ENCODE data around the gene SRD5A3. TPM values are rescaled to one million over a fixed set of nuclear protein-coding genes. Genes with fewer than 3 reads are reported as not detected.

SRD5A3 gene
- total RNA-seq, 1 experiment from 2014 or later: 39.6 TPM

GRCh38 chr4:55308071-55308470 is 38.0 kb upstream of the SRD5A3 start:
- no peak for DNase-seq
- H3K9me3 Mint-ChIP-seq (ENCODE audit: low read depth, unreplicated experiment): no peaks in the 10 kb centered on the region
- no peaks in the 10 kb centered on the region for H3K27me3 Mint-ChIP-seq (ENCODE audit: unreplicated experiment)
- no peak for TF ChIP-seq CTCF (IDR thresholded peaks at IDR 0.05; ENCODE audit: unreplicated experiment)
- H3K4me3 Mint-ChIP-seq (ENCODE audit: low read depth, unreplicated experiment): no peak overlapping the region
- intact Hi-C loops (cut with micrococcal nuclease; ENCODE audit: unreplicated experiment): no loop called here
- peaks cover 14% of the 10 kb centered on the region for H3K4me1 Mint-ChIP-seq (ENCODE audit: low read depth, unreplicated experiment)
- H3K36me3 Mint-ChIP-seq (ENCODE audit: insufficient read depth, unreplicated experiment): no peaks in the 10 kb centered on the region
- H3K27ac Mint-ChIP-seq (ENCODE audit: unreplicated experiment): no peak overlapping the region
- no TSS peak for BruUV-seq (replicated peaks)
- CTCF ChIA-PET: interaction anchor here (0.7 kb wide), 2 partner anchors 95 to 129 kb away, joined by 3 read pairs; no protein-coding TSS in a partner anchor

DNA sequence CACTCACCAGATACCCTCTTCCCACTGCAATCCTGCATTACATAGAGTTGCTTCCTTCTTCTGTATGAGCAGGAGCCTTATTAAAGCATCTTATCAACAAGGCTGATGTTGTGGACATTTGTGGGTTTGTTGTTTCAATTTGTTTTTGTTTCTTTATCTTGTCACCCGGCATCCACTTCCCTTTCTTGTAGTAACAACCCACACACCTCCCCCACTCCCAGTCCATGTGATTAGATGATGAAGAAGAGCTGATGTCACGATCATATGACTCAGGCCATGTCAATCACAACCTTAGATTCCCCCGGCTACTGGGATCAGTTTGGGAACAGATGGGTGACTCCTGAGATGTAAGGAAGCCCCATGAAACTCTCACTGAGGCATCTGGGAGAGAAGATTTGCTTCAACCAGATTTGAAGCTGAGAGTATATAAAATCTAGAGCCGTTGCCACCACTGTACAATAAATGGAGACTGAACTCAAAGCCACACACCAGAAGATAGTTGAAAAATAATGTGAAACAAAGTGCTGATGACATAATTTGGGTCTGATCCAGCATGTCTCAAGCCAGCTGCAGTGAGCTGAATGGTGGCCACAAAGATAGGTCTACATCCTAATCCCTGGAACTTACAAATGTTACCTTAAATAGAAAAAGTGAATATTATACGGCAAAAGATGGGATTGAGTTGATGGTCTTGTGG is 34.1 kb upstream of the SRD5A3 start:
- no peak for DNase-seq
- Mint-ChIP-seq H3K27ac (ENCODE audit: unreplicated experiment) (no peak overlapping the region), H3K36me3 (ENCODE audit: insufficient read depth, unreplicated experiment) (no peaks in the 10 kb centered on the region), H3K9me3 (ENCODE audit: low read depth, unreplicated experiment) (no peaks in the 10 kb centered on the region), H3K27me3 (ENCODE audit: unreplicated experiment) (no peaks in the 10 kb centered on the region), H3K4me1 (ENCODE audit: low read depth, unreplicated experiment) (no peaks in the 10 kb centered on the region), H3K4me3 (ENCODE audit: low read depth, unreplicated experiment) (no peak overlapping the region)
- CTCF ChIA-PET: interaction anchor here (1.0 to 1.4 kb wide), 2 partner anchors 127 to 243 kb away, joined by 3 to 4 read pairs; no protein-coding TSS in a partner anchor
- no peak for TF ChIP-seq CTCF (IDR thresholded peaks at IDR 0.05; ENCODE audit: unreplicated experiment)
- no TSS peak for BruUV-seq (replicated peaks)
- intact Hi-C loops (cut with micrococcal nuclease; ENCODE audit: unreplicated experiment): no loop called here

DNA sequence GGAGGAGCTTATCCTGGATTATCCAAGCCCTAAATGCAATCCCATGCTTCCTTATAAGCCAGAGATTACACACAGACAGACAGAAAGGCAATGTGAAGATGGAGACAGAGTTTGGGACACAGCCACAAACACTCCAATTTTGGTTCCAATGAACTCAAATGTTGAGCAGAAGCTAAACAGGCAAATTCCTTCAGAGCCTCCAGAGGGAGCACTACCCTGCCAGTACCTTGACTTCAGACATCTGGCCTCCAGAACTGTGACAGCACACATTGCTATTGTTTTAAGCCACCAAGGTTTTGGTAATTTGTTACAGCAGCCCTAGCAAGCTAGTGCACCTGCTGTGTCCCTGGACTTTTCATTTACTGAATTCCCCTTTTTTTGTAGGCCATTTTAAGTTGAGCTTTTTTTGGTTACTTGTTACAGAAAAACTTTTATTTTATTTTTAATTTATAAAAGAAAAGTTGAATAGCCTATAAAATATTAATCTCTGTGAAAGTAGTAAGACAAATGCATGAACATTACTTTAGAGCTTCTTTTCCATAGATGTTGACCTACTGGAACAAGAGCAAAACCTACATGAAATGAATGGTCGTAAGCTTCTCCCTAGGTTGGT is 33.4 kb upstream of the SRD5A3 start:
- no peaks in the 10 kb centered on the region for H3K4me1 Mint-ChIP-seq (ENCODE audit: low read depth, unreplicated experiment)
- CTCF ChIA-PET: interaction anchor here (1.0 to 1.4 kb wide), 2 partner anchors 128 to 242 kb away, joined by 3 to 4 read pairs; no protein-coding TSS in a partner anchor
- no peaks in the 10 kb centered on the region for H3K36me3 Mint-ChIP-seq (ENCODE audit: insufficient read depth, unreplicated experiment)
- H3K4me3 Mint-ChIP-seq (ENCODE audit: low read depth, unreplicated experiment): no peak overlapping the region
- H3K27ac Mint-ChIP-seq (ENCODE audit: unreplicated experiment): no peak overlapping the region
- no peaks in the 10 kb centered on the region for H3K9me3 Mint-ChIP-seq (ENCODE audit: low read depth, unreplicated experiment)
- intact Hi-C loops (cut with micrococcal nuclease; ENCODE audit: unreplicated experiment): no loop called here
- TF ChIP-seq CTCF (IDR thresholded peaks at IDR 0.05; ENCODE audit: unreplicated experiment): peak; percentile 34
- no peaks in the 10 kb centered on the region for H3K27me3 Mint-ChIP-seq (ENCODE audit: unreplicated experiment)
- BruUV-seq (replicated peaks): no TSS peak
- peak; percentile 39 for DNase-seq

GRCh38 chr4:55314141-55314820 is 31.8 kb upstream of the SRD5A3 start:
- Mint-ChIP-seq H3K36me3 (ENCODE audit: insufficient read depth, unreplicated experiment) (no peaks in the 10 kb centered on the region), H3K27ac (ENCODE audit: unreplicated experiment) (no peak overlapping the region), H3K4me3 (ENCODE audit: low read depth, unreplicated experiment) (no peak overlapping the region), H3K4me1 (ENCODE audit: low read depth, unreplicated experiment) (peaks cover 10% of the 10 kb centered on the region), H3K27me3 (ENCODE audit: unreplicated experiment) (no peaks in the 10 kb centered on the region), H3K9me3 (ENCODE audit: low read depth, unreplicated experiment) (no peaks in the 10 kb centered on the region)
- intact Hi-C loops (cut with micrococcal nuclease; ENCODE audit: unreplicated experiment): no loop called here
- BruUV-seq (replicated peaks): no TSS peak
- CTCF ChIA-PET: no interaction called here
- TF ChIP-seq CTCF (IDR thresholded peaks at IDR 0.05; ENCODE audit: unreplicated experiment): no peak
- no peak for DNase-seq

Data from Calu3 (cell line).